GM23248 (cell line): ENCODE measurements around the gene LMAN2L. TPM values are rescaled to one million over a fixed set of nuclear protein-coding genes. Genes with fewer than 3 reads are reported as not detected.

Source experiments
- DNase-seq: peaks from one replicate; pipeline ENCODE4 v3.0.0-alpha.2; 2015
- H2AFZ ChIP-seq: fragments of 200-600 bp; sonication (generic); 2 replicates; pipeline ENCODE4 v1.6.1; 2016; ENCODE audit warnings: antibody characterized with exemption
- H3F3A ChIP-seq: fragments of 200-600 bp; sonication (generic); 2 replicates; pipeline ENCODE4 v1.6.1; 2016; ENCODE audit warnings: mild to moderate bottlenecking, antibody characterized with exemption, mixed run types; ENCODE audit not compliant: insufficient read depth
- H3K27ac ChIP-seq: fragments of 200-600 bp; sonication (generic); 2 replicates; pipeline ENCODE4 v1.5.1; 2016; ENCODE audit warnings: mild to moderate bottlenecking
- H3K27me3 ChIP-seq: fragments of 200-600 bp; sonication (generic); replicated peaks from 2 replicates; pipeline ENCODE4 v1.6.1; 2016; ENCODE audit warnings: mild to moderate bottlenecking; ENCODE audit not compliant: insufficient read depth
- H3K36me3 ChIP-seq: fragments of 200-600 bp; sonication (generic); 2 replicates; pipeline ENCODE4 v1.6.1; 2016; ENCODE audit warnings: low read depth, mild to moderate bottlenecking
- H3K4me1 ChIP-seq: fragments of 200-600 bp; sonication (generic); 2 replicates; pipeline ENCODE4 v1.6.1; 2016; ENCODE audit warnings: mild to moderate bottlenecking; ENCODE audit not compliant: insufficient read depth
- H3K4me2 ChIP-seq: fragments of 200-600 bp; sonication (generic); one replicate; pipeline ENCODE4 v1.6.1; 2016; ENCODE audit warnings: mild to moderate bottlenecking; ENCODE audit not compliant: unreplicated experiment
- H3K4me3 ChIP-seq: fragments of 200-600 bp; sonication (generic); 2 replicates; pipeline ENCODE4 v1.5.1; 2016; ENCODE audit warnings: mild to moderate bottlenecking
- H3K79me2 ChIP-seq: fragments of 200-600 bp; sonication (generic); 2 replicates; pipeline ENCODE4 v1.6.1; 2016; ENCODE audit warnings: mild to moderate bottlenecking; ENCODE audit not compliant: insufficient read depth
- H3K9ac ChIP-seq: fragments of 200-600 bp; sonication (generic); 2 replicates; pipeline ENCODE4 v1.6.1; 2016; ENCODE audit warnings: mild to moderate bottlenecking
- H3K9me2 ChIP-seq: fragments of 200-600 bp; sonication (generic); 2 replicates; pipeline ENCODE4 v1.6.1; 2016; ENCODE audit warnings: mixed run types, mild to moderate bottlenecking, moderate library complexity; ENCODE audit not compliant: insufficient read depth
- H3K9me3 ChIP-seq: fragments of 200-600 bp; sonication (generic); one replicate; pipeline ENCODE4 v1.6.1; 2017; ENCODE audit warnings: low read depth
- H4K20me1 ChIP-seq: fragments of 200-600 bp; sonication (generic); 2 replicates; pipeline ENCODE4 v1.6.0; 2016; ENCODE audit not compliant: insufficient read depth
- EZH2 ChIP-seq: fragments of 200-600 bp; sonication (generic); IDR thresholded peaks from 2 replicates; pipeline ENCODE4 v1.6.1; 2018; ENCODE audit warnings: antibody characterized with exemption, mild to moderate bottlenecking; ENCODE audit not compliant: insufficient read depth, poor library complexity, severe bottlenecking
- EZH2phosphoT487 ChIP-seq: fragments of 200-600 bp; sonication (generic); IDR thresholded peaks from 2 replicates; pipeline ENCODE4 v1.6.1; 2018; ENCODE audit warnings: antibody characterized with exemption, moderate library complexity, mild to moderate bottlenecking, low read depth; ENCODE audit not compliant: insufficient read depth
- WGBS, 2 experiments: methylation state at CpG; one replicate each; pipeline ENCODE4 v1.1.6; 2015 to 2017; ENCODE audit warnings: low lambda C conversion rate in 2 of 2, low coverage in 1 of 2; ENCODE audit errors: missing lambda C conversion rate in 2 of 2; 5-methylcytosine and 5-hydroxymethylcytosine counted together
- in situ Hi-C: fragments of 300-500 bp; cut with MboI; formaldehyde crosslinking; loops from 2 replicates; pipeline ENCODE4 v1.15.0; 2020
- polyA plus RNA-seq: library from polyadenylated mRNA; unstranded; fragments of >200 nt; fragmentation: Nextera tagmentation; extraction: Ambion mirVana; gene quantifications from 2 replicates; pipeline ENCODE4 v1.2.1, GENCODE V29; 2016
- total RNA-seq: library from RNA; depleted of rRNA; stranded (reverse); fragments of >200 nt; shearing (Covaris generic); gene quantifications from 2 replicates; pipeline ENCODE4 v1.2.3, GENCODE V29; 2014

Gene LMAN2L
- total and polyA plus RNA-seq, 2 experiments from 2014 or later = 22.3 to 24.6 TPM

- peak overlapping the region; percentile 74 for H2AFZ ChIP-seq
- no peaks in the 10 kb centered on the region for H3K79me2 ChIP-seq
- H3K9me3 ChIP-seq = no peaks in the 10 kb centered on the region
- no peaks in the 10 kb centered on the region for H4K20me1 ChIP-seq
- 0 out of 2 replicates have a peak overlapping the region, but pooled peaks have one; percentile 10 for H3K4me3 ChIP-seq
- H3K4me2 ChIP-seq = peak overlapping the region; percentile 57
- peaks cover 15% of the 10 kb centered on the region; the same call in 1 of the 2 replicates for H3K4me1 ChIP-seq
- peaks cover 19% of the 10 kb centered on the region for H3F3A ChIP-seq
- TF ChIP-seq EZH2phosphoT487 = no peak
- TF ChIP-seq EZH2 = no peak
- no peaks in the 10 kb centered on the region for H3K36me3 ChIP-seq
- no peaks in the 10 kb centered on the region for H3K27me3 ChIP-seq
- peak; percentile 98 for DNase-seq
- in situ Hi-C loops = no loop called here
- no peaks in the 10 kb centered on the region for H3K9me2 ChIP-seq
- H3K9ac ChIP-seq = peak overlapping the region; percentile 63
- H3K27ac ChIP-seq = peak overlapping the region; percentile 86
- WGBS, 2 experiments = 29 to 41% methylated on average over 3 of the region's 3 CpGs
These were observed 74.7 kb downstream of the LMAN2L start for GRCh38 chr2:96665083-96665569.

- Histone ChIP-seq H3K4me2 (peak overlapping the region; percentile 57), H3K4me3 (0 out of 2 replicates have a peak overlapping the region, but pooled peaks have one; percentile 10), H3K27ac (peak overlapping the region; percentile 86), H3K9me2 (no peaks in the 10 kb centered on the region), H3K27me3 (no peaks in the 10 kb centered on the region), H3K36me3 (no peaks in the 10 kb centered on the region), H3K4me1 (peaks cover 15% of the 10 kb centered on the region; the same call in 1 of the 2 replicates), H3F3A (peaks cover 19% of the 10 kb centered on the region), H3K79me2 (no peaks in the 10 kb centered on the region), H3K9me3 (no peaks in the 10 kb centered on the region), H3K9ac (peak overlapping the region; percentile 63), H2AFZ (peak overlapping the region; percentile 74), H4K20me1 (no peaks in the 10 kb centered on the region)
- no peak for DNase-seq
- no peak for TF ChIP-seq EZH2phosphoT487
- no peak for TF ChIP-seq EZH2
- 82% methylated on average over 3 of the region's 3 CpGs for WGBS, 2 experiments
- in situ Hi-C loops = no loop called here
These were observed 75.4 kb downstream of the LMAN2L start for GRCh38 chr2:96664366-96664925.

- no peak overlapping the region for H3K9ac ChIP-seq
- H3K9me3 ChIP-seq = no peaks in the 10 kb centered on the region
- H3K4me3 ChIP-seq = no peak overlapping the region
- H3F3A ChIP-seq = peaks cover 19% of the 10 kb centered on the region
- no peak for DNase-seq
- H2AFZ ChIP-seq = no peak overlapping the region
- H4K20me1 ChIP-seq = no peaks in the 10 kb centered on the region
- H3K79me2 ChIP-seq = no peaks in the 10 kb centered on the region
- in situ Hi-C loops = no loop called here
- no peak for TF ChIP-seq EZH2
- no peak for TF ChIP-seq EZH2phosphoT487
- 71 to 79% methylated on average over 7 of the region's 7 CpGs for WGBS, 2 experiments
- no peaks in the 10 kb centered on the region for H3K9me2 ChIP-seq
- no peaks in the 10 kb centered on the region for H3K36me3 ChIP-seq
- no peak overlapping the region for H3K27ac ChIP-seq
- no peak overlapping the region for H3K4me2 ChIP-seq
- H3K27me3 ChIP-seq = no peaks in the 10 kb centered on the region
- H3K4me1 ChIP-seq = peaks cover 15% of the 10 kb centered on the region; the same call in 1 of the 2 replicates
These were observed 76.0 kb downstream of the LMAN2L start for GRCh38 chr2:96663829-96664228.

- H3K36me3 ChIP-seq = no peaks in the 10 kb centered on the region
- in situ Hi-C loops = no loop called here
- H3K9ac ChIP-seq = no peak overlapping the region
- H2AFZ ChIP-seq = no peak overlapping the region
- H4K20me1 ChIP-seq = no peaks in the 10 kb centered on the region
- TF ChIP-seq EZH2 = no peak
- no peak for TF ChIP-seq EZH2phosphoT487
- H3K4me1 ChIP-seq = peaks cover 15% of the 10 kb centered on the region; the same call in 1 of the 2 replicates
- no peak overlapping the region for H3K4me2 ChIP-seq
- H3K4me3 ChIP-seq = no peak overlapping the region
- no peaks in the 10 kb centered on the region for H3K9me2 ChIP-seq
- no peak overlapping the region for H3K27ac ChIP-seq
- H3F3A ChIP-seq = peaks cover 19% of the 10 kb centered on the region
- no peaks in the 10 kb centered on the region for H3K9me3 ChIP-seq
- WGBS, 2 experiments = 80 to 83% methylated on average over 5 of the region's 5 CpGs
- no peak for DNase-seq
- H3K79me2 ChIP-seq = no peaks in the 10 kb centered on the region
- H3K27me3 ChIP-seq = no peaks in the 10 kb centered on the region
These were observed 76.7 kb downstream of the LMAN2L start for GRCh38 chr2:96663177-96663576.
